ENCODE results near the gene KRTAP1-4. TPM values are rescaled to one million over a fixed set of nuclear protein-coding genes. Genes with fewer than 3 reads are reported as not detected.

Gene KRTAP1-4
- total and polyA plus RNA-seq, 2 donors (not counting 3 experiments of a cell fraction or from before 2014, with no cell fraction given) = not detected

- Histone ChIP-seq H3K9me1 (replicated peaks; ENCODE audit: control insufficient read depth, extremely low read depth, insufficient read depth, low read length) (no peaks in the 10 kb centered on the region), H4K20me1 (replicated peaks; ENCODE audit: control insufficient read depth, extremely low read depth, insufficient read depth, low read length) (no peaks in the 10 kb centered on the region), H3K4me3 (replicated peaks in 1 of 3; ENCODE audit: insufficient read depth in 1 of 3, low read depth in 1 of 3, low read length in 3 of 3) (no peak overlapping the region), H3K4me1 (ENCODE audit: control insufficient read depth, extremely low read depth, insufficient read depth, low read length) (no peaks in the 10 kb centered on the region), H3K4me2 (ENCODE audit: insufficient read depth, low read length) (no peak overlapping the region), H3K27ac (ENCODE audit: insufficient read depth, low read depth, low read length) (no peak overlapping the region), H3K36me3 (ENCODE audit: control insufficient read depth in 2 of 2, extremely low read depth in 1 of 2, insufficient read depth in 2 of 2, low read length in 2 of 2) (no peaks in the 10 kb centered on the region), H2AFZ (ENCODE audit: low read depth, low read length) (no peak overlapping the region), H3K27me3 (ENCODE audit: control insufficient read depth in 2 of 2, insufficient read depth in 2 of 2, low read length in 2 of 2) (peaks cover 1 to 2% of the 10 kb centered on the region in 2 experiments), H3K9me3 (replicated peaks; ENCODE audit: control insufficient read depth, insufficient read depth, low read length) (no peaks in the 10 kb centered on the region), H3K79me2 (ENCODE audit: control insufficient read depth, insufficient read depth, low read length) (no peaks in the 10 kb centered on the region), H3K9ac (replicated peaks; ENCODE audit: extremely low read depth, insufficient read depth, low read length) (no peak overlapping the region)
- no TSS peak for BruUV-seq (replicated peaks)
- intact Hi-C loops (cut with micrococcal nuclease) (no loop called here), dilution Hi-C loops (cut with MboI; ENCODE audit: extremely low pct_ligation_motif_present, low sequenced_read_pairs) (no loop called here)
- ChIA-PET POLR2A (no interaction called here), CTCF (no interaction called here)
- DNase-seq (ENCODE audit: low read depth, low spot score) = no peak
- no peak for FAIRE-seq
- TF ChIP-seq EZH2 (IDR thresholded peaks at IDR 0.05; ENCODE audit: borderline replicate concordance, low read depth, low read length, severe bottlenecking) (no peak), GATA2 (IDR thresholded peaks at IDR 0.05; ENCODE audit: insufficient read depth, insufficient read length, low read depth, low read length) (no peak)
Measured at GRCh38 chr17:41054025-41054424, 24.0 kb upstream of the KRTAP1-4 start.

DNA sequence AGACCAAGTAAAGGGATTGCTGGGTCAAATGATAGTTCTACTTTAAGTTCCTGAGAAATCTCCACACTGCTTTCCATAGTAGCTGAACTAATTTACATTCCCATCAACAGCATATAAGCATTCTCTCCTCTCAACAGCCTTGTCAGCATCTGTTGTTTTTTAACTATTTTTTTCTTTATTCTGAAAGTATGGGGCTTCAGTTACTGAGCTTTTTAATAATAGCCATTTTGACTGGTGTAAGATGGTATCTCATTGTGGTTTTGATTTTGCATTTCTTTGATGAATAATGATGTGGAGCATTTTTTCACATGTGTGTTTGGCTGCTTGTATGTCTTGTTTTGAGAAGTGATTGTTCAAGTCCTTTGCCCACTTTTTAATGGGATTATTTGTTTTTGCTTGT, 22.6 kb upstream of the KRTAP1-4 start:
- H3K4me1 ChIP-seq (ENCODE audit: control insufficient read depth, extremely low read depth, insufficient read depth, low read length) = no peaks in the 10 kb centered on the region
- TF ChIP-seq FOS (IDR thresholded peaks at IDR 0.05; ENCODE audit: borderline replicate concordance, insufficient read depth, low read length) (no peak), POLR2AphosphoS5 (IDR thresholded peaks at IDR 0.05; ENCODE audit: insufficient read depth, low read depth, low read length) (no peak), MAX (IDR thresholded peaks at IDR 0.05; ENCODE audit: insufficient read depth, insufficient read length) (no peak), POLR2A (IDR thresholded peaks at IDR 0.05; ENCODE audit: low read depth, low read length) (no peak), GATA2 (IDR thresholded peaks at IDR 0.05; ENCODE audit: insufficient read depth, insufficient read length, low read depth, low read length) (no peak), CTCF (IDR thresholded peaks at IDR 0.05; ENCODE audit: extremely low read depth in 1 of 2, insufficient read depth in 1 of 2, low read depth in 1 of 2, low read length in 2 of 2) (no peak), EZH2 (IDR thresholded peaks at IDR 0.05; ENCODE audit: borderline replicate concordance, low read depth, low read length, severe bottlenecking) (no peak), MYC (IDR thresholded peaks at IDR 0.05; ENCODE audit: low read depth, low read length) (no peak), JUN (IDR thresholded peaks at IDR 0.05; ENCODE audit: borderline replicate concordance, insufficient read depth, insufficient read length, low read depth) (no peak)
- no peaks in the 10 kb centered on the region for H3K9me3 ChIP-seq (replicated peaks; ENCODE audit: control insufficient read depth, insufficient read depth, low read length)
- no peak overlapping the region for H3K27ac ChIP-seq (ENCODE audit: insufficient read depth, low read depth, low read length)
- no peaks in the 10 kb centered on the region for H3K36me3 ChIP-seq (ENCODE audit: control insufficient read depth in 2 of 2, extremely low read depth in 1 of 2, insufficient read depth in 2 of 2, low read length in 2 of 2)
- POLR2A ChIA-PET = no interaction called here
- H4K20me1 ChIP-seq (replicated peaks; ENCODE audit: control insufficient read depth, extremely low read depth, insufficient read depth, low read length) = no peaks in the 10 kb centered on the region
- no peak overlapping the region for H3K9ac ChIP-seq (replicated peaks; ENCODE audit: extremely low read depth, insufficient read depth, low read length)
- no peak overlapping the region for H3K4me3 ChIP-seq (replicated peaks in 1 of 3; ENCODE audit: insufficient read depth in 1 of 3, low read depth in 1 of 3, low read length in 3 of 3)
- H3K9me1 ChIP-seq (replicated peaks; ENCODE audit: control insufficient read depth, extremely low read depth, insufficient read depth, low read length) = no peaks in the 10 kb centered on the region
- dilution Hi-C loops (cut with MboI; ENCODE audit: extremely low pct_ligation_motif_present, low sequenced_read_pairs) (no loop called here), intact Hi-C loops (cut with micrococcal nuclease) (no loop called here)
- no peak overlapping the region for H3K4me2 ChIP-seq (ENCODE audit: insufficient read depth, low read length)
- no peak for DNase-seq (ENCODE audit: low read depth, low spot score)
- no peak for FAIRE-seq
- BruUV-seq (replicated peaks) = no TSS peak
- H3K27me3 ChIP-seq (ENCODE audit: control insufficient read depth in 2 of 2, insufficient read depth in 2 of 2, low read length in 2 of 2) = peaks cover 3 to 5% of the 10 kb centered on the region in 2 experiments
- no peaks in the 10 kb centered on the region for H3K79me2 ChIP-seq (ENCODE audit: control insufficient read depth, insufficient read depth, low read length)
- CTCF ChIA-PET = interaction anchor here (1.2 kb wide), 1 partner anchor 497 kb away, joined by 3 read pairs; no protein-coding TSS in a partner anchor
- H2AFZ ChIP-seq (ENCODE audit: low read depth, low read length) = no peak overlapping the region

Data from endothelial cell of umbilical vein (primary cell).